GM06990 (cell line): ENCODE data around the gene SLCO1B1.
A peak's percentile ranks its signal among the peaks of the same experiment; 100 is the strongest.

Experiments used
- DNase-seq: peaks from one replicate; pipeline ENCODE4 v3.0.0-alpha.2; 2011; ENCODE audit not compliant: insufficient read length; ENCODE audit errors: extremely low read depth
- H3K27me3 ChIP-seq: replicated peaks from 2 replicates; pipeline ENCODE4 v1.6.0; 2011; ENCODE audit warnings: low read length; ENCODE audit not compliant: control insufficient read depth, insufficient read depth
- H3K36me3 ChIP-seq: 2 replicates; pipeline ENCODE4 v1.5.1; 2011; ENCODE audit warnings: low read length; ENCODE audit not compliant: control insufficient read depth, insufficient read depth
- H3K4me3 ChIP-seq: replicated peaks from 2 replicates; pipeline ENCODE4 v1.5.1; 2011; ENCODE audit warnings: low read depth, mild to moderate bottlenecking, control low read depth, low read length
- TF ChIP-seq, protein P1 (sequence below): IDR thresholded peaks from 2 replicates; pipeline ENCODE4 v1.5.1; 2011; ENCODE audit warnings: low read length, control low read depth, mild to moderate bottlenecking, inconsistent platforms; ENCODE audit not compliant: insufficient read depth, poor library complexity, severe bottlenecking

The SLCO1B1 gene

DNA sequence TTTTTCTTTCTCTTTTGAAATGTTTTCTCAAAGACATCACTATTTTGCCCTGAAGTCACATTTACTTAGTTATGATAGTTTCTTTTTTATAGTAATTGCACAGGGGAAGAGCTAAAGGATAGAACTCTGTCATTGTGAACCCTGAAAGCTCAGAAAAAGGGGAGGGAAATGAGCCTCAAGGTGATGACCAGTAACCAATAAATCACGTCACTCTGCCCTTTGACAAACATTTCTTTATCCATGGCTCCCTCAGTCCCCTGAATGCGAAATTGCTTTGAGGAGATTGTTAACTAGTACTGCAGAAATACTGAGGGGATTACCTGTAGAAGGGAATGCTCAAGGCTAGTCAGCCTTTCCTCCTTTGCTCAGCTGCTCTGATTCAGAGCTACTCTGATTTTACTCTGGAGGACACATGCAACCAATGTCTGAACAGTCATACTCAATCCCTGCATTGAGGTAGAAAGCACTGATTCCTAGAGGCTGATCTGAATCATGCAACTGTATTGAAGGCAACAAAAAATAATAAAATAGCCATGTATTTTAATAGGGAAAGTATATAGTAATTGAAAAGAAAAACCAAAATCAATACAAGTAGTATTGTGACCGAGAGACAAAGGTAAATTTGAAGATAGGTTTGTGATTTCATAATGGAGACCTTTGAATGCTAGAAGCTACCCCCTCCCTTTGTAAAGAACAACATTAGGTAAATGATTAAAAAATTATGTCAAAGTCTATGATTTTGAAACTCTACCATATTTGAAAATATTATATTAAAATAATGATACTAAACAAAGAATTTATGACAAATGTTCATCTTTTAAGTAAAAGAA, 24.7 kb downstream of the SLCO1B1 start:
- TF ChIP-seq, protein P1, sequence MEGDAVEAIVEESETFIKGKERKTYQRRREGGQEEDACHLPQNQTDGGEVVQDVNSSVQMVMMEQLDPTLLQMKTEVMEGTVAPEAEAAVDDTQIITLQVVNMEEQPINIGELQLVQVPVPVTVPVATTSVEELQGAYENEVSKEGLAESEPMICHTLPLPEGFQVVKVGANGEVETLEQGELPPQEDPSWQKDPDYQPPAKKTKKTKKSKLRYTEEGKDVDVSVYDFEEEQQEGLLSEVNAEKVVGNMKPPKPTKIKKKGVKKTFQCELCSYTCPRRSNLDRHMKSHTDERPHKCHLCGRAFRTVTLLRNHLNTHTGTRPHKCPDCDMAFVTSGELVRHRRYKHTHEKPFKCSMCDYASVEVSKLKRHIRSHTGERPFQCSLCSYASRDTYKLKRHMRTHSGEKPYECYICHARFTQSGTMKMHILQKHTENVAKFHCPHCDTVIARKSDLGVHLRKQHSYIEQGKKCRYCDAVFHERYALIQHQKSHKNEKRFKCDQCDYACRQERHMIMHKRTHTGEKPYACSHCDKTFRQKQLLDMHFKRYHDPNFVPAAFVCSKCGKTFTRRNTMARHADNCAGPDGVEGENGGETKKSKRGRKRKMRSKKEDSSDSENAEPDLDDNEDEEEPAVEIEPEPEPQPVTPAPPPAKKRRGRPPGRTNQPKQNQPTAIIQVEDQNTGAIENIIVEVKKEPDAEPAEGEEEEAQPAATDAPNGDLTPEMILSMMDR = no peak
- DNase-seq = no peak
- Histone ChIP-seq H3K27me3 (no peaks in the 10 kb centered on the region), H3K36me3 (no peaks in the 10 kb centered on the region), H3K4me3 (no peak overlapping the region)

DNA sequence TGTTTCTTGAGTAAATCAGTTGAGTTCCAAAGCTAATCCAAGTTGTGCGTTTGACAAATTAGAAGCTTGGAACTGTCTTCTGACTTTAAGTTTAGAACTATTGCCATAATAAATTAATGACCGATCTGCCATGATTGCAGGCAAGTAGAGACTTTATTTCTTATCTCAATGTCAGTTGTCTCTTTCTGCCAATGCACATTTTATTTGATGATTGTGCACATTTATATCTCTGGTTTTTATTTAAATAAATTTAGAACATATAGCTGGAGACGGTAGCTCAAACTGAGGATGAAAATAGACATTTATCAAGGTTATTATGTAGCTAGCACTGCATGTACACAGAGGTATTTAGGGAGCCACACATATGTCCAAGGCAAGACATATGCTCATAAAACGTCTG, 34.1 kb downstream of the SLCO1B1 start:
- TF ChIP-seq, protein P1 = no peak
- DNase-seq = no peak
- H3K4me3 ChIP-seq = no peak overlapping the region
- no peaks in the 10 kb centered on the region for H3K36me3 ChIP-seq
- H3K27me3 ChIP-seq = no peaks in the 10 kb centered on the region

DNA sequence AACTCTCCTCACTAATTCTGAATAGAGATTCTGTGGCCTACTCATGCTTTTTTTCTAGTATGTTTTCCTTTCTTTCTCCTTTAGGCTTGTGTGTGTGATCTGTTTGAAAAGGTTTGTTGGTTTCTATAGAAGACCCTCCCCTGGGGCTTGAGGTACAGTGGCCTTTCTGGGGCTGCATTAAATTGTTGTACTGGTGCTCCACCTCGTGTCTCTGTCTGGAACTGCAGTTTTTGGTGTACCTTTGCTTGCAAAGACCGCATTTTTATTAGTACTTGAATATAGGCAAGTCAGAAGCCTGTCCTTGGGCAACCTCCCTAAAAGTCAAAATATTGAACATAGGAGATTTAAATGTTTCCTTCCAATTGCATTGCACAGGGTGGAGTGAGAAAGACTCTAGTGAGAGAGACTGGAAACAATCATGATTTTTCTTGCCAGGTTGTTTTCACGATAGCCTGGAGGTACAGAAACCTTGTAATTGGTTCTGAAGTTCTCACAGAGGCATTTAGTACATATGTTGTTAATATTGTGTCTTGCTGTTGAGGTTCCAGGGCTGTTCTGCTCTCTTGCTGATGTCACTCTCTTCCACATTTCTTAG, 39.0 kb downstream of the SLCO1B1 start:
- Histone ChIP-seq H3K36me3 (no peaks in the 10 kb centered on the region), H3K27me3 (no peaks in the 10 kb centered on the region), H3K4me3 (no peak overlapping the region)
- TF ChIP-seq, protein P1 = peak; percentile 73
- DNase-seq = peak; percentile 4

DNA sequence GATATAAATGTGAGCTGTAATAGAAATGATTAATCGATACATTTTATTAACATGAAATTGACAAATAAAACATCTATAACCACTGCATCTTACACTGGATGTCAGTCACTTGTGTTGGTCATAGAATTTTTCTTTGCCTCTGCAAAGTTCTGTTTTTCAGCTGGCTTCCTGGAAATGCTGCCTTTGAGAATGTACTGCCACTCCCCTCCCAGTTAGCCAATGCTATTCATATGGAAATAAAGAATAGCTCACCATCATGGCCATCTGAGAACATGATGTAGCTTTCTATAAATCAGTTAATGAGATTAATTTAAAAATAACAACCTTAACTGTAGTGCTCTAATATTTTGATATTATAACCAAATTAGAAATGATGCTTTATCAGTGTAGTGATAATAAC, 41.1 kb downstream of the SLCO1B1 start:
- TF ChIP-seq, protein P1 = no peak
- no peak overlapping the region for H3K4me3 ChIP-seq
- H3K36me3 ChIP-seq = no peaks in the 10 kb centered on the region
- no peak for DNase-seq
- no peaks in the 10 kb centered on the region for H3K27me3 ChIP-seq

DNA sequence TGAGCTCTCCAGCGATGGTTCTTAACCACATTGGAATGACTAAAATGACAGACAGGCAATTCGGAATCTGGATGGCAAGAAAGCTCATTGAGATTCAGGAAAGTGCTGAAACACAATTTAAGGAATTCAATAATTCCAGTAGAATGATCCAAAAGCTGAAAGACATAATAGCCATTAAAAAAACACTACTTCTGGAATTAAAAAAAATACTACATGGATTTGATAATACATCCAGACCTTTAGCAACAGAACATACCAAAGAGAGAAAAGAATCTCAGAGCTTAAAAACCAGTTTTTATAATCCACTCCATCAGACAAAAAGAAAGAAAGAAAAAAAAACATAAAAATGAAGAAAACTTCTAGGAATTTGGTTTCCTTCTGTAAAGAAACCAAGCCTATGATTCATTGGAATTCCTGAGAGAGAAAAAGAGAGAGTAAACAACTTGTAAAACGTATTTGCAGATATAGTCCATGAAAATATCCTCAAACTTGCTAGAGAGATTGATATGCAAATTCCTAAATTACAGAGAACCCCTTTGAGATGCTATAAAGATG, 52.8 kb downstream of the SLCO1B1 start:
- H3K4me3 ChIP-seq = no peak overlapping the region
- TF ChIP-seq, protein P1 = no peak
- DNase-seq = no peak
- no peaks in the 10 kb centered on the region for H3K36me3 ChIP-seq
- no peaks in the 10 kb centered on the region for H3K27me3 ChIP-seq
